Left hindlimb (tissue), 1 donor: ENCODE results near the gene FCHSD2.
"Not testable (repeated sequence)": the region's sequence is repeated elsewhere in the genome, so short reads cannot be mapped to it uniquely, and the experiment has no call there.

Source experiments
- DNase-seq: peaks from one replicate; pipeline ENCODE4 v3.0.0-alpha.2; 2018

Gene FCHSD2

GRCh38 chr11:72813740-72814285 lies 328.3 kb downstream of the FCHSD2 start:
- no peak for DNase-seq

DNA sequence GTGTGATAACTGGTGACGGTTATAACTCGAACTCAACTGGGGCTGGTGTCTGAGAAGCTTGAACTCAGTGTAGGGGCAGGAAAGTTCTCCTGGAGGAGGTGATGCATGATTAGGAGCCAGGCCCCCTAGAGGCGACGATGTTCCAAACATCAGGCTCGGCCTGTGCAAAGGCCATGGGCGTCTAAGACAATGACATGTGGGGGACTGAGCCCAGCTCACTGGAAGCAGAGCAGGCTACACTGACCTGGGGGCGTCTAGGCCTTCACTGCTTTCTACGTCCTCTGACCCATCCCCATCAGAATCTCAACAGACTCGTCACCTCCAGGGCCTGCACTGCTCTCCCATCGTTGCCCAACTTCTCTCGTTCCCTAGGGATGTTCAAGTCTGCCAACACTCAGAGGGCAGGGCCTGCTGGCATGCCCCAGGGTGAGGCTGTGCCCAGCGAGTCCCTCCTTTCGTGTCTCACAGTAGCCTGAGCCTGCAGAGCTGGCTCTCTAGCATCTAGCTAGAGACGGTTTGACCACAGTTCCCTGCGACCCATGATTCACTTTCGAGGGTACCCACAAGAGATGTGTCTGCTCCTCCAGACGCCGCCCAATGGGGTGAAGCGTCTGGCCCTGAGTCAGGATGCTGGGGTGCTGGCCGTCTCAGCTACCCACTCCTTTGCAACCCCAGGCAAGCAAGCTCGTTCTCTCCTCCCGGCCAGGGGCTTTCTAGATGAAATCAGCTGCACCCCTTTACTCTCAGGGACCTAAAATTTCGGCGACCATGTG lies 329.0 kb downstream of the FCHSD2 start:
- no peak for DNase-seq

- no peak for DNase-seq
Measured at GRCh38 chr11:72812604-72812966, 329.5 kb downstream of the FCHSD2 start.

- not testable (repeated sequence) for DNase-seq
Measured at GRCh38 chr11:72811686-72812085, 330.4 kb downstream of the FCHSD2 start.

DNA sequence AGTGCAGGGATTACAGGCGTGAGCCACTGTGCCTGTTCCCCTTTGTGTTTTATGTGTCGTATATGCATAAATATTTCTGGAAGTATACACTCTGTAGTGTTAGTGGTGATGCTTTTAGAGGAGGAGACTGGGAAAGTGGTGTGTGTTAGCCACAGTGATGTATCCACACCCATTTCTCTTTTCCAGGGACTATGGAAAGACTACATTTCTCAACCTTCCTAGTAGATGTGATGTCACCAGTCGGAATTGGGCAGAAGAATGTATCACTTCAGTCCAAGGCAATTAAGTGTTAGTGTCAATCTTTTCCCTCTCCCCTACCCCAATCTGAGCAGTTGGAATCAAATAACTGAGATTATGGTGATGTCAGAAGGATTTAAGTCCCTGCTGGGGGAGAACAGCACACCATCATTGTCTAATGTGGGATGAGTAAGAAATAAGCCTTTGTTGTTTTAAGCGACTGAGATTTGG lies 333.8 kb downstream of the FCHSD2 start:
- DNase-seq: no peak

DNA sequence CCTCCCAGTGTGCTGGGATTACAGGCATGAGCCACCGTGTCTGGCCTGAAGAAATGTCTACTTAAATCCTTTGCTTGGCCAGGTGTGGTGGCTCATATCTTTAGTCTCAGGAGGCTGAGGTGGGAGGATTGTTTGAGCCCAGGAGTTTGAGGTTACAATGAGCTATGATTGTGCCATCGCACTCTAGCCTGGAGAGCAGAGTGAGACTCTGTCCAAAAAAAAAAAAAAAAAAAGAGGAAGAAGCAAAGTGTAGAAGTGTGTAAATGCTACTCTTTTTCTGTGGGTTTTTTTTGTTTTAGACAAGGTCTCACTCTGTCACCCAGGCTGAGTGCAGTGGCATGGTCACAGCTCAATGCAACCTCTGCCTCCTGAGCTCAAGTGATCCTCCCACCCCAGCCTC lies 334.3 kb downstream of the FCHSD2 start:
- DNase-seq: no peak

DNA sequence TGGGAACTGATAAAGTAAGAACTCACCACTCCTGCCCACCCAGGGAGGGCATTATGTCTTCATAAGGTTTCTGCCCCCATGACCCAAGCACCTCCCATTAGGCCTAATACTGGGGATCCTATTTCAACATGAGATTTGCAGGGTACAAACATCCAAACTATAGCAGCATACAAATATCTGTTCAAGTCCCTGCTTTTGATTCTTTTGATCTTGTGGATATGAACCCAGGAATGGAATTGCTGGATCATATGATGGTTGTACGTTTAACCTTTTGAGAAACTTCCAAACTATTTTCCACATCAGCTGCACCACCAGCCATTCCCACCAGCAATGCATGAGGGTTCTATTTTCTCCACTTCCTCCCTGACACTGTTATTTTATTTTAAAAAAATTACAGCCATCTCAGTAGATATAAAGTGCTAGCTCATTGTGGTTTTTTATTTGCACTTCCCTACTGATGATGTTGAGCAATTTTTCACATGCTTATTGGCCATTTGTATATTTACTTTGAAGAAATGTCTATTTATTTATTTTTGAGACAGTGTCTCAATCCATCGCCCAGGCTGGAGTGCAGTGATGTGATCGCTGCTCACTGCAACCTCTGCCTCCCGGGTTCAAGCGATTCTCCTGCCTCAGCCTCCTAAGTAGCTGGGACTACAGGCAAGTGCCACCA lies 335.0 kb downstream of the FCHSD2 start:
- DNase-seq: no peak

DNA sequence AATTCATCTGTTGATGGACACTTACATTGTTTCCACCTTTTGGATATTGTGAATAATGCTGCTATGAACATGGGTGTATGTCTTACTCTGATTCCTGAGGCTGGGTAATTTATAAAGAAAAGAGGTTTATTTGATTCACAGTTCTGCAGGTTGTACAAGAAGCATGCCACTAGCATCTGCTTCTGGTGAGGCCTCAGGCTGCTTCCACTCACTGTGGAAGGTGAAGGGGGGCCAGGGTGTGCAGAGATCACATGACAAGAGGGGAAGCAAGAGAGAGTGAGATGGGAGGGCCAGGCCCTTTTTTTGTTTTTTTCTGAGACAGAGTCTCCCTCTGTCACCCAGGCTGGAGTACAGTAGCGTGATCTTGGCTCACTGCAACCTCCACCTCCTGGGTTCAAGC lies 335.7 kb downstream of the FCHSD2 start:
- DNase-seq: not testable (repeated sequence)

DNA sequence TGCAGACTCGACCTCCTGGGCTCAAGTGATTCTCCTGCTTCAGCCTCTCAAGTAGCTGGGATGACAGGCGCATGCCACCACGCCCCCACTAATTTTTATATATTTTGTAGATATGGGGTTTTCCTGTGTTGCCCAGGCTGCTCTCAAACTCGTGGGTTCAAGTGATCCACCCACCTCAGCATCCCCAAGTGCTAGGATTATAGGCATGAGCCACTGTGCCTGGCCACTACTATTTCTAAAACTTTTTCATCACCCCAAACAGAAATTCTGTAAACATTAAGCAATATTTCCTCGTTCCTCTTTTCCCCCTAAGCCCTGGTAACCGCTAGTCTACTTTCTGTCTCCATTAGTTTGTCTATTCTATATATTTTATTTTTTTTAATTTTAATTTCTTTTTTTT lies 336.9 kb downstream of the FCHSD2 start:
- DNase-seq: no peak

- no peak for DNase-seq
Measured at GRCh38 chr11:72802822-72803221, 339.3 kb downstream of the FCHSD2 start.

- no peak for DNase-seq
Measured at GRCh38 chr11:72799441-72799840, 342.7 kb downstream of the FCHSD2 start.

GRCh38 chr11:72798361-72798760 lies 343.8 kb downstream of the FCHSD2 start:
- DNase-seq: no peak

GRCh38 chr11:72793425-72794367 lies 348.4 kb downstream of the FCHSD2 start, which contains the start of gene STARD10:
STARD10 (minus strand) TSS chr11:72794047; CDS start chr11:72781181, 12,866 bp downstream.
- peak; percentile 97 for DNase-seq

GRCh38 chr11:72793076-72793424 lies 349.1 kb downstream of the FCHSD2 start:
- DNase-seq: no peak

DNA sequence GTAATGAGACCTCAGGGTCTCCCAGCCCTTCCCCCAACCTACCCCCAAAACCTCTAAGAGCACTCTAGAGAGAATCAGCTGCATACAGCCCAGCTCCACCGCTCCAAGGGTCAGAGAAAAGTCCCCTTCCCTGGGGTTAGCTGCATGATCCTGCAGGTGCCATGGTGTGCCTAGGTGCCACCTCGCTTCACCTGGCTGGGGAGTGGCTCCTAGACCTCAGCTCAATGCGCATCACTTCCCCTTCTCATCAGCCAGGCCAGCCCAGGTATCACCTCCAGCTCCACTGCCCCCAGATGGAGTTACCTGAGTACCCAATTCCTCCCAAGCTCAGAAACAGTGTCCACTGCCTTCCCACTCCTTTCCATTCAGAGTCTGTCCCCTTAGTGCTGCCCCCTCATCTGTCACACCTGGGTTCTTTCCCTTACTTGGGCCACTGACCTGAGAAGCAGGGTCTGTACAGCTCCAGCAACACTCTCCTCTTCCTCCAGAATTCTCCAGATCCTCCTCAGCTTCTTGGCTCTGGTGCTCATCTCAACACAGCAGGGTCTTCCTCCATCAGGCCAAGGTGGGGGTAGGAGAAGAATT lies 349.6 kb downstream of the FCHSD2 start:
- DNase-seq: no peak

- DNase-seq: not testable (repeated sequence)
Measured at GRCh38 chr11:72791228-72791627, 350.9 kb downstream of the FCHSD2 start.

- DNase-seq: no peak
Measured at GRCh38 chr11:72789493-72790131, 352.5 kb downstream of the FCHSD2 start.

DNA sequence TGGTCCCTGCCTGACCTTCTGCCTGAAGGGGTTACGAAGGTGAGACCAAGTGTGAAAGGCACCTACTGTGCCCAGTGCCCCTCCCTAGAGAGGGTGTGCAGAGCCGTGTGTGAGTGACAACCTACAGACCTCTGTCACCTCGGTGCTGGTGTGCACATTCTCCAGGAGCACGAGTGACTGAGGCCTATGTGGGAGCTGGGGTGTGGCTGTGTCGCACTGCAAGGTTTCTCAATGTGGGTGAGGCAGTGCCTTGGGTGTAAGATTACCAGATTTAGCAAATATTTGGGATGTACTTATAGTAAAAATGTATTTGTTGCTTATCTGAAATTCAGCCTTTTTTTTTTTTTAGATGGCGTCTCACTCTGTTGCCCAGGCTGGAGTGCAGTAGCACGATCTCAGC lies 353.9 kb downstream of the FCHSD2 start:
- no peak for DNase-seq

DNA sequence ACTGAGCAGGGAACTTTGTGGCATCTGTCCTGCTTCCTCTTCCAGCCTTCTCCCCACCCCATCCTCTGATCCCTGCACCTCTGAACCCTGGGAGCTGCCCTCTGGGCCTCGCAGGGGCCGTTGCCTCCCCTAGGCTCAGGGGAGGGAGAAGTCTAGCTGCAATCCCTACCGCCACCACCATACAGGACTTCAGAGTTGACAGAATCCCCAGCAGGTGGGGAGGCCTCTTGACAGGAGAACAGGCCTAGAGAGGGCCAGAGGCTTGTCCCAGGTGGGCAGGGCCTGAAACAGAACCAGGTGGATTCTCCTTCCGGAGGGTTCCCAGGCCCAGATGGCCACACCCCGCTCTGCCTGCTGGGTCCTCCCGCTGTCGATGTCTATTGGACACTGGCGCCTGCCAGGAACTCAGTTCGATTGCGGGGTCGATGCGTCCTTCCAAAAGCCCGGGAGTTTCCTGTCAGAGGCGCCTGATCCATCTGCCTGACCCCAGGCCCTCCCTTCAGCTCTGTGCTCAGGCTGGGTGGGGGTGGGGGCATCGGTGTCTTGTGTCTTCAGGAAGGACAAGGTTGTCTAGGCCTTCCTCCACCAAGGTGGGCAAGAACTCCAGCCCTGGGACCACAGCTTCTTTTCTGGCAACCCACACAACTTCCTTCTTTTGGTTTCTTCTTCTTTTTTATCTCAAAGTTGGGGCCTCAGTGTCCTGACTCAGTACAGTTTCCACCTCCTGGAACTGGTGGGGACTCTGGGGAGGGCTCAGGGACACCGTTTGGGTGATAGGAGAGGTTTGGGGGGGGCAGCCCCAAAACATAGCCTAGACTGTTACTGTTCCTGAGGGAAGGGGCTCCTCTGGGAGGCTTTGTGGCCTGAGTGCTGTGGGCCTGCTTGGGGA lies 354.7 kb downstream of the FCHSD2 start:
- no peak for DNase-seq
